ENCODE measurements around the gene MTHFD2L. TPM values are rescaled to one million over a fixed set of nuclear protein-coding genes. Genes with fewer than 3 reads are reported as not detected.

Gene MTHFD2L
- total and polyA plus RNA-seq, 3 donors from 2014 or later: 14.8 to 44.1 (median 29.1) TPM

- no peaks in the 10 kb centered on the region for H3K36me3 ChIP-seq (ENCODE audit: low read depth, missing control alignments)
- DNase-seq: no peak
- 100% methylated on average over 2 of the region's 2 CpGs for WGBS, 2 donors
- H3K4me3 ChIP-seq: no peak overlapping the region
- no peaks in the 10 kb centered on the region for H3K4me1 ChIP-seq
- H3K9me3 ChIP-seq: no peaks in the 10 kb centered on the region
- no peaks in the 10 kb centered on the region for H3K27me3 ChIP-seq
- TF ChIP-seq POLR2A (IDR thresholded peaks at IDR 0.05): no peak
- TF ChIP-seq, protein P1, sequence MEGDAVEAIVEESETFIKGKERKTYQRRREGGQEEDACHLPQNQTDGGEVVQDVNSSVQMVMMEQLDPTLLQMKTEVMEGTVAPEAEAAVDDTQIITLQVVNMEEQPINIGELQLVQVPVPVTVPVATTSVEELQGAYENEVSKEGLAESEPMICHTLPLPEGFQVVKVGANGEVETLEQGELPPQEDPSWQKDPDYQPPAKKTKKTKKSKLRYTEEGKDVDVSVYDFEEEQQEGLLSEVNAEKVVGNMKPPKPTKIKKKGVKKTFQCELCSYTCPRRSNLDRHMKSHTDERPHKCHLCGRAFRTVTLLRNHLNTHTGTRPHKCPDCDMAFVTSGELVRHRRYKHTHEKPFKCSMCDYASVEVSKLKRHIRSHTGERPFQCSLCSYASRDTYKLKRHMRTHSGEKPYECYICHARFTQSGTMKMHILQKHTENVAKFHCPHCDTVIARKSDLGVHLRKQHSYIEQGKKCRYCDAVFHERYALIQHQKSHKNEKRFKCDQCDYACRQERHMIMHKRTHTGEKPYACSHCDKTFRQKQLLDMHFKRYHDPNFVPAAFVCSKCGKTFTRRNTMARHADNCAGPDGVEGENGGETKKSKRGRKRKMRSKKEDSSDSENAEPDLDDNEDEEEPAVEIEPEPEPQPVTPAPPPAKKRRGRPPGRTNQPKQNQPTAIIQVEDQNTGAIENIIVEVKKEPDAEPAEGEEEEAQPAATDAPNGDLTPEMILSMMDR (IDR thresholded peaks at IDR 0.05): no peak
- H3K27ac ChIP-seq: no peak overlapping the region
- intact Hi-C loops (cut with DNase I; ENCODE audit: low total_unique reads): no loop called here
Observed at GRCh38 chr4:74148205-74148604, 9.7 kb upstream of the MTHFD2L start.

GRCh38 chr4:74152836-74153235, 5.1 kb upstream of the MTHFD2L start:
- H3K4me1 ChIP-seq: peaks cover 6% of the 10 kb centered on the region
- no peaks in the 10 kb centered on the region for H3K9me3 ChIP-seq
- no peak overlapping the region for H3K27ac ChIP-seq
- no peak for DNase-seq
- no peaks in the 10 kb centered on the region for H3K27me3 ChIP-seq
- no peak for TF ChIP-seq POLR2A (IDR thresholded peaks at IDR 0.05)
- TF ChIP-seq, protein P1 (IDR thresholded peaks at IDR 0.05): no peak
- H3K36me3 ChIP-seq (ENCODE audit: low read depth, missing control alignments): no peaks in the 10 kb centered on the region
- intact Hi-C loops (cut with DNase I; ENCODE audit: low total_unique reads): no loop called here
- H3K4me3 ChIP-seq: no peak overlapping the region

- no peak for DNase-seq
- Histone ChIP-seq H3K27ac (peak overlapping the region in 1 of 2 donors; percentile 95), H3K27me3 (no peaks in the 10 kb centered on the region), H3K36me3 (ENCODE audit: low read depth, missing control alignments) (no peaks in the 10 kb centered on the region), H3K4me1 (peaks cover 15% of the 10 kb centered on the region), H3K4me3 (no peak overlapping the region), H3K9me3 (no peaks in the 10 kb centered on the region)
- TF ChIP-seq, protein P1 (IDR thresholded peaks at IDR 0.05): no peak
- 45 to 51% methylated on average over 2 of the region's 2 CpGs for WGBS, 2 donors
- intact Hi-C loops (cut with DNase I; ENCODE audit: low total_unique reads): no loop called here
Observed at GRCh38 chr4:74156521-74156920, 1.4 kb upstream of the MTHFD2L start.

DNA sequence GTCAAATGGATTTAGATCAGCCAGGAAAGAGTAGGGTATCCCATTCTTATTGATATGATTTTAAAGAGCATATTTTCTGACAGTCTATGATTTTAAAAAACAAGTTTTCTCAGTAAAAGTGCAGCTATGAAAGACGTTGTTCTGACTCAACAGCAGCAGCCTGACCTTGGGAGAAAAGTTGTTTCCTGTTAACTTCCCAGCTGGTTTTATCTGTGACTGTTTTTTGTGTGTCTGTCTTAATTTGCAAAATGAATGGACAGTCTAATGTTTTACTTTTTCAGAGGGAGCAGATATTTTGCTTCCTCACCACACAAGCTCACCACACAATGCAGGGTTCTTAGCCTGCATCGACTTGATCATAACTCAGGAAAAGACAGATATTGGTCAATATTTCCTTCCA, 764 bp upstream of the MTHFD2L start:
- Histone ChIP-seq H3K36me3 (ENCODE audit: low read depth, missing control alignments) (no peaks in the 10 kb centered on the region), H3K9me3 (no peaks in the 10 kb centered on the region), H3K4me3 (peak overlapping the region; percentile 78 to 82), H3K27ac (peak overlapping the region; percentile 95), H3K4me1 (peaks cover 15% of the 10 kb centered on the region), H3K27me3 (no peaks in the 10 kb centered on the region)
- DNase-seq: no peak
- intact Hi-C loops (cut with DNase I; ENCODE audit: low total_unique reads): no loop called here
- 0 to 3% methylated on average over 2 of the region's 2 CpGs for WGBS, 2 donors
- TF ChIP-seq, protein P1 (IDR thresholded peaks at IDR 0.05): no peak
- no peak for TF ChIP-seq POLR2A (IDR thresholded peaks at IDR 0.05)

DNA sequence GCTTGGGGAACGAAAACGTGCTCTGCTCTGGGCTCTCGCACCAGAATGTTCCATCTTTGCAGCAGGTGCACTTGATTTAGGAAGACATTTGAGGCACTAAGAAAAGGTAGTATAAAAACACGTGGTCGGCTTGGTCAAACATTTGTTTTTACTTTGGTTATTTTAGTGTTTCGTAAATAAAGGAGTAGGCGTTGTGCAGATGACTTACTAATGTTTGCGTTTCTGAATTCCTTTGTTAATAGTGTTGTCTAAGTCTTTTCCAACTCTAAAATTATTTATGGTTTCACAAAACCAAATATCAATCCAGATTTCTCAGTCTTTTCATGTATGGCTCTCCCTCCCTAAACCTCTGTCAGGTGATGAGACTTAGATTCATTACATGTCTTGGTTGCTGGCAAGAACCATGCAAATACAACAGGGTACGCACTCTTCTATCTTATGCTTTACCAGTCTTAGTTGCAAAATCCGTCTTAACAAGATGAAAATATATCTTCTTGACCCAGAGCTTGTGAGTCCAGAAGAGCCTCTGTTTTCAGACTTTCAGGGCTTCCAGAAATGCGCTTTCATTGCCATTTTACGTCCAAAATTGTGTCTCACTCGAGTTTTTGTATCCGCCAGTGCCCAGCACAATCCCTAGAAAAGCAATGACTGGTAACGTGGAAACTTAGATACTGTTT, 686 bp downstream of the MTHFD2L start:
- peaks cover 15% of the 10 kb centered on the region for H3K4me1 ChIP-seq
- peak overlapping the region; percentile 95 for H3K27ac ChIP-seq
- H3K9me3 ChIP-seq: no peaks in the 10 kb centered on the region
- DNase-seq: no peak
- WGBS, 2 donors: 11 to 13% methylated on average over 15 of the region's 15 CpGs
- intact Hi-C loops (cut with DNase I; ENCODE audit: low total_unique reads): no loop called here
- no peaks in the 10 kb centered on the region for H3K36me3 ChIP-seq (ENCODE audit: low read depth, missing control alignments)
- TF ChIP-seq, protein P1 (IDR thresholded peaks at IDR 0.05): no peak
- no peak for TF ChIP-seq POLR2A (IDR thresholded peaks at IDR 0.05)
- H3K4me3 ChIP-seq: peak overlapping the region; percentile 78 to 82
- no peaks in the 10 kb centered on the region for H3K27me3 ChIP-seq

All from testis (tissue), 3 donors.